ENCODE data around the gene RAPGEF2. TPM values are rescaled to one million over a fixed set of nuclear protein-coding genes. Genes with fewer than 3 reads are reported as not detected.

The RAPGEF2 gene
- total RNA-seq, 1 donor from 2014 or later, result 32.6 TPM

- DNase-seq (ENCODE audit: low read depth), result no peak
- no peak for TF ChIP-seq CTCF (IDR thresholded peaks at IDR 0.05; ENCODE audit: insufficient read depth, low read length, poor library complexity, severe bottlenecking)
- Histone ChIP-seq H3K36me3 (ENCODE audit: control insufficient read depth, insufficient read depth, low read length) (no peaks in the 10 kb centered on the region), H3K27me3 (ENCODE audit: control insufficient read depth, insufficient read depth, low read length) (no peaks in the 10 kb centered on the region), H3K4me3 (ENCODE audit: low read depth, low read length) (no peak overlapping the region)
Measured at GRCh38 chr4:159266981-159267868, 164.3 kb downstream of the RAPGEF2 start.

- Histone ChIP-seq H3K36me3 (ENCODE audit: control insufficient read depth, insufficient read depth, low read length) (no peaks in the 10 kb centered on the region), H3K4me3 (ENCODE audit: low read depth, low read length) (no peak overlapping the region), H3K27me3 (ENCODE audit: control insufficient read depth, insufficient read depth, low read length) (no peaks in the 10 kb centered on the region)
- no peak for TF ChIP-seq CTCF (IDR thresholded peaks at IDR 0.05; ENCODE audit: insufficient read depth, low read length, poor library complexity, severe bottlenecking)
- no peak for DNase-seq (ENCODE audit: low read depth)
Measured at GRCh38 chr4:159267869-159268285, 165.0 kb downstream of the RAPGEF2 start.

GRCh38 chr4:159268607-159269006 is 165.7 kb downstream of the RAPGEF2 start:
- Histone ChIP-seq H3K36me3 (ENCODE audit: control insufficient read depth, insufficient read depth, low read length) (no peaks in the 10 kb centered on the region), H3K4me3 (ENCODE audit: low read depth, low read length) (no peak overlapping the region), H3K27me3 (ENCODE audit: control insufficient read depth, insufficient read depth, low read length) (no peaks in the 10 kb centered on the region)
- TF ChIP-seq CTCF (IDR thresholded peaks at IDR 0.05; ENCODE audit: insufficient read depth, low read length, poor library complexity, severe bottlenecking), result no peak
- DNase-seq (ENCODE audit: low read depth), result no peak

GRCh38 chr4:159269116-159269515 is 166.2 kb downstream of the RAPGEF2 start:
- H3K36me3 ChIP-seq (ENCODE audit: control insufficient read depth, insufficient read depth, low read length), result no peaks in the 10 kb centered on the region
- no peak overlapping the region for H3K4me3 ChIP-seq (ENCODE audit: low read depth, low read length)
- H3K27me3 ChIP-seq (ENCODE audit: control insufficient read depth, insufficient read depth, low read length), result no peaks in the 10 kb centered on the region
- DNase-seq (ENCODE audit: low read depth), result no peak
- no peak for TF ChIP-seq CTCF (IDR thresholded peaks at IDR 0.05; ENCODE audit: insufficient read depth, low read length, poor library complexity, severe bottlenecking)

- no peaks in the 10 kb centered on the region for H3K27me3 ChIP-seq (ENCODE audit: control insufficient read depth, insufficient read depth, low read length)
- TF ChIP-seq CTCF (IDR thresholded peaks at IDR 0.05; ENCODE audit: insufficient read depth, low read length, poor library complexity, severe bottlenecking), result no peak
- DNase-seq (ENCODE audit: low read depth), result no peak
- no peak overlapping the region for H3K4me3 ChIP-seq (ENCODE audit: low read depth, low read length)
- H3K36me3 ChIP-seq (ENCODE audit: control insufficient read depth, insufficient read depth, low read length), result no peaks in the 10 kb centered on the region
Measured at GRCh38 chr4:159269956-159270355, 167.1 kb downstream of the RAPGEF2 start.

- Histone ChIP-seq H3K27me3 (ENCODE audit: control insufficient read depth, insufficient read depth, low read length) (no peaks in the 10 kb centered on the region), H3K4me3 (ENCODE audit: low read depth, low read length) (no peak overlapping the region), H3K36me3 (ENCODE audit: control insufficient read depth, insufficient read depth, low read length) (no peaks in the 10 kb centered on the region)
- no peak for DNase-seq (ENCODE audit: low read depth)
- TF ChIP-seq CTCF (IDR thresholded peaks at IDR 0.05; ENCODE audit: insufficient read depth, low read length, poor library complexity, severe bottlenecking), result no peak
Measured at GRCh38 chr4:159271856-159272255, 169.0 kb downstream of the RAPGEF2 start.
